Lower leg skin (tissue), 4 donors: ENCODE measurements around the gene STRA8. TPM values are rescaled to one million over a fixed set of nuclear protein-coding genes. Genes with fewer than 3 reads are reported as not detected.
A peak's percentile ranks its signal among the peaks of the same experiment; 100 is the strongest.
"Not testable (repeated sequence)": the region's sequence is repeated elsewhere in the genome, so short reads cannot be mapped to it uniquely, and the experiment has no call there.

ENCODE experiments used
- DNase-seq, 2 donors: peaks; one replicate each; pipeline ENCODE4 v3.0.0-alpha.2; 2019; ENCODE audit warnings: low spot score in 2 of 2
- H3K4me3 ChIP-seq: fragments of 200-600 bp; sonication (generic); 2 replicates; pipeline ENCODE4 v1.5.1; 2017; ENCODE audit warnings: mild to moderate bottlenecking, low read depth; ENCODE audit not compliant: poor library complexity, severe bottlenecking
- CTCF ChIP-seq, 3 donors: fragments of 450-650 bp; IDR thresholded peaks; one replicate each; pipeline ENCODE4 v1.5.1; 2016; ENCODE audit warnings: antibody characterized with exemption in 3 of 3, mild to moderate bottlenecking in 3 of 3, moderate library complexity in 2 of 3
- POLR2A ChIP-seq, 2 donors: fragments of 450-650 bp; IDR thresholded peaks; one replicate each; pipeline ENCODE4 v1.6.1; 2016 to 2017; ENCODE audit warnings: antibody characterized with exemption in 2 of 2, mild to moderate bottlenecking in 1 of 2, moderate library complexity in 1 of 2
- WGBS, 2 donors: methylation state at CpG; one replicate each; pipeline ENCODE4 v1.1.5; 2018; 5-methylcytosine and 5-hydroxymethylcytosine counted together
- intact Hi-C: fragments of 100-400 bp; cut with DNase I; formaldehyde crosslinking; loops from one replicate; pipeline ENCODE4 v1.15.0; 2023; ENCODE audit warnings: low total_unique reads
- total RNA-seq, 4 donors: library from RNA; depleted of rRNA; stranded (reverse); fragments of >200 nt; gene quantifications; one replicate each; pipeline ENCODE4 v1.1.0, GENCODE V29; 2016

The STRA8 gene
- total RNA-seq, 4 donors from 2014 or later, result 0.36 to 5.5 TPM; not detected in 2

GRCh38 chr7:135224027-135224426, 9.6 kb upstream of the STRA8 start:
- TF ChIP-seq CTCF (IDR thresholded peaks at IDR 0.05) (no peak), POLR2A (IDR thresholded peaks at IDR 0.05) (no peak)
- no peak for DNase-seq
- intact Hi-C loops, result no loop called here
- 50 to 77% methylated on average over 1 of the region's 1 CpG for WGBS, 2 donors
- H3K4me3 ChIP-seq, result no peak overlapping the region

- no peak for TF ChIP-seq CTCF (IDR thresholded peaks at IDR 0.05)
- TF ChIP-seq POLR2A (IDR thresholded peaks at IDR 0.05), result no peak
- intact Hi-C loops, result no loop called here
- no peak overlapping the region for H3K4me3 ChIP-seq
- peak in 1 of 2 donors; percentile 67 for DNase-seq
Observed at GRCh38 chr7:135231686-135232085, 2.0 kb upstream of the STRA8 start.

GRCh38 chr7:135232087-135232486, 1.6 kb upstream of the STRA8 start:
- H3K4me3 ChIP-seq, result no peak overlapping the region
- WGBS, 2 donors, result 94 to 96% methylated on average over 6 of the region's 6 CpGs
- DNase-seq, result peak in 1 of 2 donors; percentile 71
- TF ChIP-seq POLR2A (IDR thresholded peaks at IDR 0.05) (no peak), CTCF (IDR thresholded peaks at IDR 0.05) (no peak)
- intact Hi-C loops, result no loop called here

GRCh38 chr7:135232720-135233119, 918 bp upstream of the STRA8 start:
- WGBS, 2 donors, result 87 to 89% methylated on average over 12 to 13 of the region's 13 CpGs
- no peak overlapping the region for H3K4me3 ChIP-seq
- TF ChIP-seq POLR2A (IDR thresholded peaks at IDR 0.05) (no peak), CTCF (IDR thresholded peaks at IDR 0.05) (no peak)
- peak in 1 of 2 donors; percentile 78 for DNase-seq
- intact Hi-C loops, result no loop called here

- peak in 1 of 2 donors; percentile 69 for DNase-seq
- H3K4me3 ChIP-seq, intact Hi-C loops: not testable (repeated sequence)
- WGBS, 2 donors, result 89 to 93% methylated on average over 14 of the region's 14 CpGs
Observed at GRCh38 chr7:135234095-135234494, 457 bp downstream of the STRA8 start.

- WGBS, 2 donors, result 79% methylated on average over 4 of the region's 4 CpGs
- TF ChIP-seq POLR2A (IDR thresholded peaks at IDR 0.05) (no peak), CTCF (IDR thresholded peaks at IDR 0.05) (no peak)
- peak in 1 of 2 donors; percentile 29 for DNase-seq
- no peak overlapping the region for H3K4me3 ChIP-seq
- intact Hi-C loops, result no loop called here
Observed at GRCh38 chr7:135234727-135235126, 1.1 kb downstream of the STRA8 start.
